GM19238 (cell line): ENCODE results near the gene MDK.
A peak's percentile ranks its signal among the peaks of the same experiment; 100 is the strongest.
"Not testable (repeated sequence)": the region's sequence is repeated elsewhere in the genome, so short reads cannot be mapped to it uniquely, and the experiment has no call there.

Source experiments
- DNase-seq: peaks from one replicate; pipeline ENCODE4 v3.0.0; 2011; ENCODE audit warnings: low spot score; ENCODE audit not compliant: insufficient read length

Gene MDK

DNA sequence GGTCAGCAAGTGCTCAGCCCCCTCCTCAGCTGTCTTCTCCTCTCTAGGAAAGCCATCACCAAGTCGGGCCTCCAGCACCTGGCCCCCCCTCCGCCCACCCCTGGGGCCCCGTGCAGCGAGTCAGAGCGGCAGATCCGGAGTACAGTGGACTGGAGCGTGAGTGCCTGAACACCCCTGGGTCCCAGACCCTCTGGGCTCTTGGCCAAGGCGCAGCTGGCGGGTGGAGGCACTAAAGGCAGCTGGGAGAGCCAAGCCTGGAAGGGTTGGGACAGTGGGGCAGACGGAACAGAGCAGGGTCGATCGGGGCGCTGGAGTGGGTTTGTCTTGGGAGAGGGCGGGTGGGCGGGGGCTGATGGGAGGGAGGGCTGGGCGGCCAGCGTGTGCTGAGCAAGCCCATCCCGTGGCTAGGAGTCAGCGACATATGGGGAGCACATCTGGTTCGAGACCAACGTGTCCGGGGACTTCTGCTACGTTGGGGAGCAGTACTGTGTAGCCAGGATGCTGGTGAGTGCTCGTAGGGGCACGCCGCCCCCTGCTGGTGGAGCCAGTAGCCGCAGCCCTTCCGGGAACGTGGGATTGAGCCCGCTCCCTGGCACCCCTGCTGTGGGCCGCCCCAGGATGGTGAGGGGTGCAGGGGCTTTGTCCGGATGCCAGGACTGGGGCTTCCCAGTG is 14.1 kb upstream of the MDK start:
- DNase-seq: no peak

DNA sequence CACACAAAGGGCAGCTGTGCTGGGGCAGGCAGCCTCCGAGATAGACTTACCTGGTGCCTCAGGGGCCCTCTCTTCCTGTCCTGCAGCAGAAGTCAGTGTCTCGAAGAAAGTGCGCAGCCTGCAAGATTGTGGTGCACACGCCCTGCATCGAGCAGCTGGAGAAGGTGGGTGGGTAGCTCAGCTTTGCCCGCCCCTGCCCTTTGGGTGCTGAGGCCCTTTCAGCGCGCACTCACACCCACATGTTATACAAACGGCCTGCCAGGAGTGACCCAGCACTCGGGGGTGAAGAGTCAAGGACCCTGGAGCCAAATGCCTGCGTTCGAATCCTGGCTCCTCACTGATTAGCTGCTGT is 13.6 kb upstream of the MDK start:
- DNase-seq: no peak

DNA sequence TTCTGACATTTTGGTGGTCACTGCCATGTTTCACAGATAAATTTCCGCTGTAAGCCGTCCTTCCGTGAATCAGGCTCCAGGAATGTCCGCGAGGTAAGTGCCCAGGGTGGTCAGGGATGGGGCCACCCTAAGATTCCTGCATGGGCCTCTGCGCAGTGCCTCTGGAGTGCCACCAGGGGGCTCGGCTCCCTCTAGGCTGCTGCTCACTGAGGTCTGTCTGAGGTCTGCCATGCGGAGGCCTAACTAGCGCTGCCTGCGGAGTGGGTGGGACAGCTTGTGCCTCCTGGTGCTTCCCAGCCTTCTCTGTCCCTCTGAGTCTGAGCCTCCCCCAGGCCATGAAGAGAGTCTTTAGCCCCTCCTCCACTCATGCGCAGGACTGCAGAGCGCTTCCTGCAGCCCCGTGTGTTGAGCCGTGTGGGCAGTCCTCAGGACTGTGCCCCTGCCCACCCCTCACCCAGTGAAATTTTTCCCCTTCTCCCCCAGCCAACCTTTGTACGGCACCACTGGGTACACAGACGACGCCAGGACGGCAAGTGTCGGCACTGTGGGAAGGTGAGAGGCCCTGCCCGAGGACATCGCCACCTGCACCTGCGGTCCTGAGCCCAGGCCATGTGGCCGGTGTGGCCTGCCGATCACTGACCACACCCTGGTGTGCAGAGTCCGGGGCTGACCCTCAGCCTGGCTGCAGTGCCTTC is 11.9 kb upstream of the MDK start:
- no peak for DNase-seq

DNA sequence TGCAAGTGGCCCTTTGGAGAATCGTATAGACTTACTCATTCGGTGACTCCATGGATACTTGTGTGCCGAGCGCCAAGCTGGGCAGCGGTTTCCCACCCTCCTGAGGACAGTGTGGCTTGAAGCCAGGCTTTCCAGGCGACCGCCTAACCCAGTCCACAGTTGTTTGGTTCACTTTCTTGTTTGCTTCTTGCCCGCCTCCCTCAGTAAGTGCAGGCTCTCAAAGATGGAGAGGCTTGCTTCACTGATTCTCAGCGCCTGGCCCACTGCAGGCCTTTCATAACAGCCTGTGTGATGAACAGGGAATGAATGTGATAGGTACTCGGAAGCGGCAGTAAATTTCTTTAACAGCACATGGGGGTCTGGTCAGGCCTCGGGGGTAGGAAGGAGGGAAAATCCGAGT is 11.2 kb upstream of the MDK start:
- DNase-seq: no peak

DNA sequence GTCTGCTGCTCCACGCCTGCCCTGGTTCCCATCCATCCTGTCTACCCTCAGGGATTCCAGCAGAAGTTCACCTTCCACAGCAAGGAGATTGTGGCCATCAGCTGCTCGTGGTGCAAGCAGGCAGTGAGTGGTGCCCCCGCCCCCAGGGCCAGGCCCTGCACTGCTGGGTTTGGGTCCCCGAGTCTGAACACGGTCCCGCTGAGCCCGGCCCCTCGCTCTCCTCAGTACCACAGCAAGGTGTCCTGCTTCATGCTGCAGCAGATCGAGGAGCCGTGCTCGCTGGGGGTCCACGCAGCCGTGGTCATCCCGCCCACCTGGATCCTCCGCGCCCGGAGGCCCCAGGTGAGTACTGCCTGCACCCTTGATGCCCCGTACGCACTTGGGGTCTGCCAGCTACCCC is 10.2 kb upstream of the MDK start:
- not testable (repeated sequence) for DNase-seq

DNA sequence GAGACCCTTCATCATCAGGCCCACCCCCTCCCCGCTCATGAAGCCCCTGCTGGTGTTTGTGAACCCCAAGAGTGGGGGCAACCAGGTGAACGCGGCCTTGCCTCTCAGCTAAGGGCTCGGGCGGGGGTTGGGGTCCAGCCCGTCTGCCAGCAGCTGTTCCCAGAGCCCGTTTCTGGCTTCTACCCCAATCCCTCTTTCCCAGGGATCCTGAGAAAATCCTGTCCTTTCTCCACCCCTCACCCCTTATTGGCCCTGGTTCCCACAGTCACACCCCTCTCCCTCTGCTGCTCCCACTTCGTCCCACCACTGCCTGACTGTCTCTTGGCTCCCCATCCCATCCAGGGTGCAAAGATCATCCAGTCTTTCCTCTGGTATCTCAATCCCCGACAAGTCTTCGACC is 9.4 kb upstream of the MDK start:
- no peak for DNase-seq

DNA sequence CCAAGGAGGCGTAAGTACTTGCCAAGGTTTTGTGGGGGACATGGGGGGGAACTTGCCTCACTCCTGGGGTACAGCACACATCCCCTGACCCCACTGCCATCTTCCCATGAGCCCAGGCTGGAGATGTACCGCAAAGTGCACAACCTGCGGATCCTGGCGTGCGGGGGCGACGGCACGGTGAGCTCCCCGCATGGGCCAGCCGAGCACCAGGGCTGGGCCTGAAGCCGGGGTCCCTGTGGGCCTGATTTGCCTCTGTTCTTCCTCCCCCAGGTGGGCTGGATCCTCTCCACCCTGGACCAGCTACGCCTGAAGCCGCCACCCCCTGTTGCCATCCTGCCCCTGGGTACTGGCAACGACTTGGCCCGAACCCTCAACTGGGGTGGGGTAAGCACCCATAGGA is 9.0 kb upstream of the MDK start:
- not testable (repeated sequence) for DNase-seq

DNA sequence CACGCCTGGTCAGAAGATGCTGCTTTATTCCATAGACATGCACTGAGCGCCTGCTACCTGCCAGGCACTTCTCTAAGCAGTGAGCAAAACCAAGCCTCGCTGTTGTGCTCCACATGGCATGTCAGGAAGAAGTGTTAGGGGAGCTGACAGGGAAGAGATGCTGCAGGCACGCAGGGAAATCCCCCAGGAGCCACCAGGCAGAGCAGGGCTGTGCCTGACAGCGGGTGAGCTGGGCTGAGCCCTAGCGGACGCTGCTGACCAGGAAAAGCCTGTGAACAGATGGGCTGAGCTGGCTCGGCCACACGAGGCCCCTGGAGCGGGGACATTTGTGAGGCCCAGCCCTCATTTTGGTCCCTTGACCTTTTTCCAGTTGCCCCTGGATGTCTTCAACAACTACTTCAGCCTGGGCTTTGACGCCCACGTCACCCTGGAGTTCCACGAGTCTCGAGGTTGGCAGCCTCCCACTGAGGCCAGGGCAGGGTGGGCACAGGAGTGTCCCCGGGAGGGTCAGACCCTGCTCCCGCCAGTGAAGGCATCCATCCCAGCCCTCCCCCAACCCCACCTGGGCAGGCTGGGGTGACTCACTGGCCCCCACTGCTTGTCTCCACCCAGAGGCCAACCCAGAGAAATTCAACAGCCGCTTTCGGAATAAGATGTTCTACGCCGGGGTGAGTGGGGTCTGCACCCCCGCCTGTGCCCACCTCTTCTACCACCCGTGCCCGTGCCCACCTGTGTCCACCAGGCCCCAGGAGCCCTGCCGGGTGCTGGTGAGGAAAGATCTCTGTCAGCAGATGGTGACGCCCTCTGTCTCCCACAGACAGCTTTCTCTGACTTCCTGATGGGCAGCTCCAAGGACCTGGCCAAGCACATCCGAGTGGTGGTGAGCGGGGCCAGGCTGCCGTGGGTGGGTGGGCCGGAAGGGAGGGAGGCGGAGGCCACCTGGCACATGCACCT is 7.4 kb upstream of the MDK start:
- no peak for DNase-seq

DNA sequence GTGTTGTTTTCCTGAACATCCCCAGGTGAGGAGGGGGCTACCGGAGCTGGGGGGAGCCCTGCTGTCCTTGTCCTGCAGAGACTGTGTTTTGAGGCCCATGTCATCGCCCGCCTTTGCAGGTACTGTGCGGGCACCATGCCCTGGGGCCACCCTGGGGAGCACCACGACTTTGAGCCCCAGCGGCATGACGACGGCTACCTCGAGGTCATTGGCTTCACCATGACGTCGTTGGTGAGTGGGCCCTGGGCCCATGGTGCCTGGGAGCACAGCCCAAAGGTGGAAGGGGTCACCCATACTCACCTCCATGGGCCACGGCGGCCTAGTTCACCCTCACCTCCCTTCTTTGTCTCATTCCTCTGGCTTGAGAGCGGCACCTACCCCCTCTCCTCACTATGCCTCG is 6.7 kb upstream of the MDK start:
- DNase-seq: no peak

DNA sequence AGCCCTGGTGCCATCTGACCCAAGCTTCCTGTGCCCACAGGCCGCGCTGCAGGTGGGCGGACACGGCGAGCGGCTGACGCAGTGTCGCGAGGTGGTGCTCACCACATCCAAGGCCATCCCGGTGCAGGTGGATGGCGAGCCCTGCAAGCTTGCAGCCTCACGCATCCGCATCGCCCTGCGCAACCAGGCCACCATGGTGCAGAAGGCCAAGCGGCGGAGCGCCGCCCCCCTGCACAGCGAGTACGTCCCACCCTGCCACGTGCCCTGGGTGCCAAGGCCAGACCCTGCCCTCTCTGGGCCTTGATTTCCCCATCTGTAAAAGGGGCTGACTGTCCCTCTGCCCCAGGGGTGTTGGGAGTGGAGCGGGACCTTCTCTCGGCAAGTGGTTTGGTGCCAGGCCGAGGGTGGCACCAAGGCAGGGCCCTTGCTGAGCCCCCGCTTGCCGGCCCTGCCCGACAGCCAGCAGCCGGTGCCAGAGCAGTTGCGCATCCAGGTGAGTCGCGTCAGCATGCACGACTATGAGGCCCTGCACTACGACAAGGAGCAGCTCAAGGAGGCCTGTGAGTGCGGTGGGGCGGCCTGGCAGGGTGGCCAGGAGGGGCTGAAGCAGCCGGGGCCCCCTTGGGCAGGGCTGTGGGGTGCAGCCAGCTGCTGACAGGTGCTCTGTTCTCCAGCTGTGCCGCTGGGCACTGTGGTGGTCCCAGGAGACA is 5.9 kb upstream of the MDK start:
- DNase-seq: no peak

DNA sequence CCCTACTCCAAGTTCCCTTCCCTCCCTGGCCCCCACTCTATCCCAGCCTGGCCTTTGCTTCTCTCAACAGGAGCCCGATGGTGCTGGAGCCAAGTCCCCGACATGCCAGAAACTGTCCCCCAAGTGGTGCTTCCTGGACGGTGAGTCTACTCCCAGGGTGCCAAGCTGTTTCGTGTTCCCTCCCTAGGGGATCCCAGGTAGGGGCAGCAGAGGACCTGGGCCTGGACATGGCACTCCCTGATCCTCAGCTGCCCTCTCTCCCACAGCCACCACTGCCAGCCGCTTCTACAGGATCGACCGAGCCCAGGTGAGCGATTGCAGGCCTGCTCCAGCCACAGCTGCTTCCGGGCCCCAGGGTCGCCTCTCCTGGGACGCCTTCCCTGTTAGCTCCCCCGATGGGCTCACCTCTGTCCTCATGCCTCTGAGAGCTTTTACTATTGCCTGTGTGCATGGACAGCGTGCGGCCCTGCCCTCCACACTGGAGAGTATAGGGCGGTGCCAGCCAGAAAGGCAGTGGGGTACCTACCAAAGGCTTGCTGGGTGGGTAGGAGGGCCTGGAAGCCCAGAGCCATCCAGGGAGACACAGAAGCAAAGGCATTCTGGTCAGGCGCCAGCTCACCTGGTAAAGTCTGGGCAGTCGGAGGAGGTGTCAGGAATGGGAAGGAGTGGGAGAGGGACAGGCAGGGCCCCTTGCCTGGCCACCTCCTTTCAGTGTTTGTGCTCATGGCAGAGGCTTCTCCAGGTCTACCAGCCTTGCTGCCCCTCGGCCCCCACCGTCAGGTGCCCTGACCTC is 5.0 kb upstream of the MDK start:
- DNase-seq: no peak

DNA sequence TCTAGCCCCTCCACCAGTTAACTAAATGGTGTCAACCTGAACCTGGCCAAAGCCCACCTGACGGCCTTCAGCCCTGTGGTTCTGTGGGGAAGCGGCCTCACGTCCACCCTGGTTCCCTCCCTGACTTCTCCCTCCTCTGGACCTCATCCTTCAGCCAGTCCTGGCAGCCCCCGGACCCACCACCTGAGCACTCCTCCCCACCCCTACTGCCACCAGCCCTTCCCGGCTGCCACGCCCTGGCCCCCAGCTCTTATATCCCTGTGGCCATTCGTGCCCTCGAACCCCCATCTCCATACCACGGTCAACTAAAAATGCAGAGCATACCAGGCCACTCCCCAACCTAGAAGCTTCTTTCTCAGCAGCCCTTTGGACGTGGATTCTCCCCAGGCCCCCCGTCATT is 4.2 kb upstream of the MDK start:
- no peak for DNase-seq

DNA sequence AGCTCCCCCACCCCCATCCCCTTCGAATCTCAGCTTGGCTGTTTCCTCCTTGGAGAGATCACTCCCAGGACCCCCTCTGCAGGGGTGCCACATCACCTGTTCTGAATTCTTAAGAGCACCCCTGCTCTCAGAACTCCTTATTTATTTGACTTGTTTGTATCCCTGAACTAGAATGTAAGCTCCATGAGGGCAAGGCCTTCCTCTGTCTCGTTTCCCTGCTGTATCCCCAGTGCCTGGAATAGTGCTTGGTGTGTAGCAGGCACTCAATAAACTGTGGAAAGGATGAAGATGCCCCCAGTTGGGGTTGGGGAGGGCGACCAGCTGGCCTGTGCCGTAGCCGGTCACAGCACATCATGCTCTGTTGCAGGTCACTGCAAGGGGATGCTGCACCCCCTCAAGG is 3.6 kb upstream of the MDK start:
- DNase-seq: no peak

DNA sequence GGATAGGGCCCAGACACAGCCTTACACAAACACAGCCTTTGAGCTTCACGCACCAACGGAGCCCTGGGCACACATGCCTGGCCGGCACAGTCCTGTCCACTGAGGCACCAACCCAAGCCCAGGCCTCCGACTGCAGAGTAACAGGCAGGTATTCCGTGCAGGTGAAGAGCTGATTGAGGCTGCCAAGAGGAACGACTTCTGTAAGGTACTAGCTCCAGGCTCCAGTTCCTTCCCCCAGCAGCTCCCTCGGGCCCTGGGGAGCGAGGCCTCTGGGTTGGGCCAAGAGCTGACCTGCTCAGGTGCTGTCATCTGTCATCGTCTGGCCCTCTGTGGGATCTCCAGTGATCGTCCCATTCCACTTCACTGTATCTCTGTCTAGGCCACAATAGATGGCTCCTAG is 3.2 kb upstream of the MDK start:
- no peak for DNase-seq

DNA sequence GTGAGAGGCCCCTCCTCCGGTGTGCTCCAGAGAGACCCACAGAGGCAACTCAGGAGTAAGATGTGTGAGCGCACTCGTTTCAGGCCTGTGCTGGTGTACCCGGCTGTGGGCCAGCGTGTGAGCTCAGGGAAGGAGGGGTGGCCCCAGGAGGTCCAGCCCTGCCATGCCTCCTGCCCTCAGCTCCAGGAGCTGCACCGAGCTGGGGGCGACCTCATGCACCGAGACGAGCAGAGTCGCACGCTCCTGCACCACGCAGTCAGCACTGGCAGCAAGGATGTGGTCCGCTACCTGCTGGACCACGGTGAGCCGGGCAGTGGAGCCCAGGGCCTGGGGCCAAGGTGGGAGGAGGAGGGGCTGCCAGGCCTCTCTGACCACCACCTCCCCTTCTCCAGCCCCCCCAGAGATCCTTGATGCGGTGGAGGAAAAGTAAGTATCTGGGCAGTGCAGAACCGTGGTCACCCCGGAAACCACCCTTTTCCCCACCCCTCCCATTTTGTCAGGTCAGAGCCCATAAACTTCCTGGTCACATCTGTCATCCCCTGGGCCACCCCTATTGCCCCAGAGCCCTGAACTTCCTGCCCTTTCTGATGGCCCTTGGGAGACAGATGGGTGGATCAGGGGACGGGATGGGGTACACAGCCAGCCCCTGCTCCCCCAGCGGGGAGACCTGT is 2.5 kb upstream of the MDK start:
- DNase-seq: no peak

DNA sequence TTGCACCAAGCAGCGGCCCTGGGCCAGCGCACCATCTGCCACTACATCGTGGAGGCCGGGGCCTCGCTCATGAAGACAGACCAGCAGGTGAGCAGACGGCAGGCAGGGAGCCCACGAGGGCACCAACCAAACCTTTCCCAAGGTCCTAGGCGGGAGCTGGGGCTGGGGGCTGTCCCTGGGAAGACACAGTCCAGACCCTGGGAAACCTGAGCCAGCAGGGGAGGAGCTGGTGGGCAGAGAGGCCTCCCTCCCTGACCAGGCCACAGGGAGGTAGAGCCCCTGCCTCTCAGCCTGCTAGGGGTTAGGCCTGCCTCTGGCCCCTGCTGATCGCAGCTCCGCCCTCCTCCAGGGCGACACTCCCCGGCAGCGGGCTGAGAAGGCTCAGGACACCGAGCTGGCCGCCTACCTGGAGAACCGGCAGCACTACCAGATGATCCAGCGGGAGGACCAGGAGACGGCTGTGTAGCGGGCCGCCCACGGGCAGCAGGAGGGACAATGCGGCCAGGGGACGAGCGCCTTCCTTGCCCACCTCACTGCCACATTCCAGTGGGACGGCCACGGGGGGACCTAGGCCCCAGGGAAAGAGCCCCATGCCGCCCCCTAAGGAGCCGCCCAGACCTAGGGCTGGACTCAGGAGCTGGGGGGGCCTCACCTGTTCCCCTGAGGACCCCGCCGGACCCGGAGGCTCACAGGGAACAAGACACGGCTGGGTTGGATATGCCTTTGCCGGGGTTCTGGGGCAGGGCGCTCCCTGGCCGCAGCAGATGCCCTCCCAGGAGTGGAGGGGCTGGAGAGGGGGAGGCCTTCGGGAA is 1.8 kb upstream of the MDK start:
- not testable (repeated sequence) for DNase-seq

DNA sequence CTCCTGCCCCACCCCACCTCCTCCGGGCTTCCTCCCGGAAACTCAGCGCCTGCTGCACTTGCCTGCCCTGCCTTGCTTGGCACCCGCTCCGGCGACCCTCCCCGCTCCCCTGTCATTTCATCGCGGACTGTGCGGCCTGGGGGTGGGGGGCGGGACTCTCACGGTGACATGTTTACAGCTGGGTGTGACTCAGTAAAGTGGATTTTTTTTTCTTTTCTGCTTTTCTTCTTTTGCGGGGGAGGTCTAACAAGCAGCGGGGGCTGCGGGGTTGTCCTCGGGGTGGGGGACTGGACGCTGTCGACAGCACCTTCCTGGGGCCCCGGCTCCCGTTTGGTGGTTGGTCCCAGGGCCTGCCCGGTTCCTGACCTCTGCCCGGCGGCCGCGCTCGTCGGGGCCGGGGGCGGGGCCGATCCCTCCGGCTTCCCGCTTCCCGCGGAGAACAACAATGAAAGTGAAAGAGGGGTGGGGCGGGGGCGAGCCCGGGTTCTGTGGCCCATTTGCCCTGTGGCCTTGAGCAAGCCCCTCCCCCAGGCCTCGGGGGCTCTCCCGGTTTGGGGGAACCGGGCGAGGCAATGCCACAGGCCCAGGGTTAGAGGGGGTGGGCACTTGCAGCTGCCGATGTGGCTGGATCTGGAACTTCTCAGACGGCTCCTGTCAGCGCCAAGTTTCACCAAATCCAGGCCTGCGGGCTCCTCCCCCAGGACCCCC is 975 bp upstream of the MDK start:
- DNase-seq: peak; percentile 71

DNA sequence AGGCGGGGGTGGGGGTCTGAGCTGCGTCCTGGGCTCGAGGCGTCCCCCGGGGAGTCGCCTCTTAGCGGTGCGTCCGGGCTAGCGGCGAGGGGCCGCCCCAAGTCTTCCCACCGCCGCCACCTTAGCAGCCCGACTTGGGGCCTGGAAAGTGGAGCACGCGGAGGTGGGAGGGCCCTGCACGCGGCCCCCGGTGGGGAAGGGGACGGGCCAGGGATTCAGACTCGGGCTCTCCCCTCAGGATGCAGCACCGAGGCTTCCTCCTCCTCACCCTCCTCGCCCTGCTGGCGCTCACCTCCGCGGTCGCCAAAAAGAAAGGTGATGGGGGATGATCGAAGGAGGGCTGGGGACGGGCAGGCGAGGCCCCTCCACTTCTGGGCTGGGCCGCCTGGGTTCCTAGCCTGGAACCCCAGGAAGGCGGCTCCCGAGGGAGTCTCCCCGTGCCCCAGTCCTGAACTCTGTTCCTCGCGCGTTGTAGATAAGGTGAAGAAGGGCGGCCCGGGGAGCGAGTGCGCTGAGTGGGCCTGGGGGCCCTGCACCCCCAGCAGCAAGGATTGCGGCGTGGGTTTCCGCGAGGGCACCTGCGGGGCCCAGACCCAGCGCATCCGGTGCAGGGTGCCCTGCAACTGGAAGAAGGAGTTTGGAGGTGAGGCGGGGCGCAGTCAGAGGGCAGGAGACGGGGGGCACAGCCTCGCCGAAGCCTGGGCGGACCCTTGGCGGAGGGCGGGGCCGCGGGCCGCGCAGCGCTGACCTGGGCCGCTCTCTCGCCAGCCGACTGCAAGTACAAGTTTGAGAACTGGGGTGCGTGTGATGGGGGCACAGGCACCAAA is 563 bp downstream of the MDK start:
- peak; percentile 44 for DNase-seq
